Activated CD8-positive, alpha-beta T cell treated with anti-CD3 and anti-CD28 coated beads, Interleukin-2, amount 10 ng/mL, durations not matched to agents 7 days and 5 days (primary cell): ENCODE data around the gene SLC36A3. TPM values are rescaled to one million over a fixed set of nuclear protein-coding genes. Genes with fewer than 3 reads are reported as not detected.
A peak's percentile ranks its signal among the peaks of the same experiment; 100 is the strongest.
"Not testable (repeated sequence)": the region's sequence is repeated elsewhere in the genome, so short reads cannot be mapped to it uniquely, and the experiment has no call there.

Experiments
- ATAC-seq: fragments of 150-1000 bp; cut with Tn5 transposase; one replicate; pipeline ENCODE4 v1.10.0; 2021; ENCODE audit warnings: moderate library complexity
- CTCF ChIA-PET: fragments of 350-600 bp; sonication (Branson Sonifier 250); formaldehyde crosslinking; loops from one replicate; lab custom pipeline; 2021; ENCODE audit warnings: antibody characterized with exemption; lab: Charles Lee
- POLR2A ChIA-PET: fragments of 350-600 bp; sonication (Branson Sonifier 250); formaldehyde crosslinking; loops from one replicate; lab custom pipeline; 2021; ENCODE audit warnings: antibody characterized with exemption; lab: Charles Lee
- DNase-seq: peaks from one replicate; pipeline ENCODE4 v3.0.0-alpha.2; 2020
- H3K27ac Mint-ChIP-seq: one replicate; pipeline ENCODE4 v1.8.0; 2021; ENCODE audit warnings: mild to moderate bottlenecking, mixed read lengths
- H3K27me3 Mint-ChIP-seq: one replicate; pipeline ENCODE4 v1.8.0; 2021; ENCODE audit warnings: low read depth, mixed read lengths
- H3K36me3 Mint-ChIP-seq: one replicate; pipeline ENCODE4 v1.8.0; 2021; ENCODE audit warnings: low read depth, mixed read lengths
- H3K4me1 Mint-ChIP-seq: one replicate; pipeline ENCODE4 v1.8.0; 2021; ENCODE audit warnings: low read depth, mixed read lengths
- H3K4me3 Mint-ChIP-seq: one replicate; pipeline ENCODE4 v1.8.0; 2021; ENCODE audit warnings: mild to moderate bottlenecking, mixed read lengths
- H3K9me3 Mint-ChIP-seq: one replicate; pipeline ENCODE4 v1.8.0; 2022; ENCODE audit warnings: mixed read lengths; ENCODE audit not compliant: insufficient read depth
- total RNA-seq, 2 experiments: library from RNA; stranded (reverse); gene quantifications; one replicate each; pipeline ENCODE4 v1.2.3, GENCODE V29; 2021

Gene SLC36A3
- total RNA-seq, 2 experiments from 2014 or later = not detected

- no peak for ATAC-seq
- H3K27me3 Mint-ChIP-seq = no peaks in the 10 kb centered on the region
Observed at GRCh38 chr5:151326266-151326665, 22.7 kb upstream of the SLC36A3 start.

GRCh38 chr5:151320481-151320880 is 16.9 kb upstream of the SLC36A3 start:
- Mint-ChIP-seq H3K4me1 (no peaks in the 10 kb centered on the region), H3K36me3 (no peaks in the 10 kb centered on the region), H3K4me3 (no peak overlapping the region), H3K9me3 (no peaks in the 10 kb centered on the region), H3K27ac (no peak overlapping the region), H3K27me3 (peaks cover 11% of the 10 kb centered on the region)
- CTCF ChIA-PET = no interaction called here
- DNase-seq (no peak), ATAC-seq (no peak)
- POLR2A ChIA-PET = no interaction called here

More at GRCh38 chr5:151326266-151326665, 22.7 kb upstream of the SLC36A3 start:
- Mint-ChIP-seq H3K27ac (no peak overlapping the region), H3K36me3 (no peaks in the 10 kb centered on the region), H3K9me3 (no peaks in the 10 kb centered on the region), H3K4me1 (no peaks in the 10 kb centered on the region), H3K4me3 (no peak overlapping the region)
- DNase-seq = no peak
- POLR2A ChIA-PET = no interaction called here
- CTCF ChIA-PET = no interaction called here

- Mint-ChIP-seq H3K4me1 (no peaks in the 10 kb centered on the region), H3K4me3 (no peak overlapping the region), H3K27ac (no peak overlapping the region), H3K9me3 (no peaks in the 10 kb centered on the region), H3K27me3 (peaks cover 17% of the 10 kb centered on the region), H3K36me3 (no peaks in the 10 kb centered on the region)
- POLR2A ChIA-PET = no interaction called here
- DNase-seq (no peak), ATAC-seq (no peak)
- CTCF ChIA-PET = no interaction called here
Observed at GRCh38 chr5:151318850-151319732, 15.5 kb upstream of the SLC36A3 start.

- Mint-ChIP-seq H3K27ac (no peak overlapping the region), H3K4me3 (no peak overlapping the region), H3K27me3 (peaks cover 21% of the 10 kb centered on the region), H3K36me3 (no peaks in the 10 kb centered on the region), H3K9me3 (no peaks in the 10 kb centered on the region), H3K4me1 (no peaks in the 10 kb centered on the region)
- ATAC-seq (no peak), DNase-seq (no peak)
- ChIA-PET CTCF (interaction anchor here (0.7 to 1.4 kb wide), 4 partner anchors 53 to 252 kb away, joined by 3 to 6 read pairs (median 4); no protein-coding TSS in a partner anchor), POLR2A (no interaction called here)
Observed at GRCh38 chr5:151317871-151318270, 14.3 kb upstream of the SLC36A3 start.

- ChIA-PET POLR2A (interaction anchor here (0.5 kb wide), 1 partner anchor 334 kb away, joined by 3 read pairs; no protein-coding TSS in a partner anchor), CTCF (interaction anchor here (0.6 to 1.5 kb wide), 22 partner anchors 15 to 336 kb away, joined by 3 to 9 read pairs (median 4); partner anchors contain the start of genes CCDC69 and GM2A)
- DNase-seq (peak; percentile 64), ATAC-seq (peak; percentile 85)
- Mint-ChIP-seq H3K4me1 (no peaks in the 10 kb centered on the region), H3K4me3 (no peak overlapping the region), H3K36me3 (no peaks in the 10 kb centered on the region), H3K27me3 (peaks cover 21% of the 10 kb centered on the region), H3K9me3 (peaks cover 2% of the 10 kb centered on the region), H3K27ac (no peak overlapping the region)
Observed at GRCh38 chr5:151315998-151316597, 12.5 kb upstream of the SLC36A3 start.

GRCh38 chr5:151313357-151313756 is 9.8 kb upstream of the SLC36A3 start:
- Mint-ChIP-seq H3K9me3 (peaks cover 6% of the 10 kb centered on the region), H3K4me3 (no peak overlapping the region), H3K27ac (no peak overlapping the region), H3K4me1 (no peaks in the 10 kb centered on the region), H3K27me3 (peaks cover 17% of the 10 kb centered on the region), H3K36me3 (no peaks in the 10 kb centered on the region)
- ATAC-seq (no peak), DNase-seq (no peak)
- CTCF ChIA-PET = no interaction called here
- POLR2A ChIA-PET = no interaction called here

- DNase-seq (no peak), ATAC-seq (no peak)
- H3K36me3 Mint-ChIP-seq = no peaks in the 10 kb centered on the region
- H3K4me3 Mint-ChIP-seq = no peak overlapping the region
- peaks cover 19% of the 10 kb centered on the region for H3K27me3 Mint-ChIP-seq
- H3K4me1 Mint-ChIP-seq = no peaks in the 10 kb centered on the region
- peaks cover 6% of the 10 kb centered on the region for H3K9me3 Mint-ChIP-seq
- H3K27ac Mint-ChIP-seq = no peak overlapping the region
- CTCF ChIA-PET = no interaction called here
- POLR2A ChIA-PET = no interaction called here
Observed at GRCh38 chr5:151312756-151313324, 9.3 kb upstream of the SLC36A3 start.

GRCh38 chr5:151310932-151311331 is 7.4 kb upstream of the SLC36A3 start:
- POLR2A ChIA-PET = no interaction called here
- DNase-seq (no peak), ATAC-seq (no peak)
- peaks cover 6% of the 10 kb centered on the region for H3K9me3 Mint-ChIP-seq
- no peak overlapping the region for H3K4me3 Mint-ChIP-seq
- peaks cover 18% of the 10 kb centered on the region for H3K27me3 Mint-ChIP-seq
- H3K27ac Mint-ChIP-seq = no peak overlapping the region
- no peaks in the 10 kb centered on the region for H3K4me1 Mint-ChIP-seq
- CTCF ChIA-PET = no interaction called here
- no peaks in the 10 kb centered on the region for H3K36me3 Mint-ChIP-seq

- DNase-seq, POLR2A ChIA-PET, H3K36me3 Mint-ChIP-seq, H3K4me1 Mint-ChIP-seq, H3K4me3 Mint-ChIP-seq, CTCF ChIA-PET, ATAC-seq, H3K27ac Mint-ChIP-seq, H3K9me3 Mint-ChIP-seq: not testable (repeated sequence)
- peaks cover 22% of the 10 kb centered on the region for H3K27me3 Mint-ChIP-seq
Observed at GRCh38 chr5:151309821-151310220, 6.3 kb upstream of the SLC36A3 start.

- DNase-seq, H3K36me3 Mint-ChIP-seq, H3K27ac Mint-ChIP-seq, H3K9me3 Mint-ChIP-seq, H3K4me1 Mint-ChIP-seq, POLR2A ChIA-PET, ATAC-seq, H3K4me3 Mint-ChIP-seq, CTCF ChIA-PET: not testable (repeated sequence)
- peaks cover 20% of the 10 kb centered on the region for H3K27me3 Mint-ChIP-seq
Observed at GRCh38 chr5:151309266-151309665, 5.7 kb upstream of the SLC36A3 start.

- Mint-ChIP-seq H3K36me3 (no peaks in the 10 kb centered on the region), H3K9me3 (no peaks in the 10 kb centered on the region), H3K27me3 (peaks cover 21% of the 10 kb centered on the region), H3K27ac (no peak overlapping the region), H3K4me1 (no peaks in the 10 kb centered on the region), H3K4me3 (no peak overlapping the region)
- DNase-seq = no peak
- POLR2A ChIA-PET = no interaction called here
- no peak for ATAC-seq
- CTCF ChIA-PET = no interaction called here
Observed at GRCh38 chr5:151298063-151298855, 5.3 kb downstream of the SLC36A3 start.
